Vagina (tissue), 2 donors: ENCODE results near the gene PDCD1LG2.

ENCODE experiments used
- CTCF ChIP-seq, 3 experiments: fragments of 450-650 bp in 2 of 3; fragments of 200-600 bp in 1 of 3; sonication (generic) in 1 of 3; IDR thresholded peaks; one replicate each; pipeline ENCODE4 v1.5.1; 2017 to 2019; ENCODE audit warnings: antibody characterized with exemption in 3 of 3, mild to moderate bottlenecking in 2 of 3, moderate library complexity in 2 of 3
- POLR2A ChIP-seq, 2 donors: fragments of 450-650 bp; IDR thresholded peaks; one replicate each; pipeline ENCODE4 v1.6.1; 2017; ENCODE audit warnings: antibody characterized with exemption in 2 of 2, mild to moderate bottlenecking in 2 of 2, moderate library complexity in 2 of 2

GRCh38 chr9:5532790-5533189 is 22.5 kb downstream of the PDCD1LG2 start:
- TF ChIP-seq CTCF (IDR thresholded peaks at IDR 0.05), result no peak
- TF ChIP-seq POLR2A (IDR thresholded peaks at IDR 0.05), result no peak
